SK-N-SH (cell line): ENCODE measurements around the gene PRPF40A. TPM values are rescaled to one million over a fixed set of nuclear protein-coding genes. Genes with fewer than 3 reads are reported as not detected.

Experiments used
- CTCF ChIA-PET: fragments of 300-600, 350-600 bp; formaldehyde crosslinking; extraction: SDS; loops from one replicate; lab custom pipeline; 2021; lab: Yijun Ruan, JAX
- POLR2A ChIA-PET: fragments of 350-600 bp; sonication (Branson Sonifier 250); formaldehyde crosslinking; extraction: SDS; loops from one replicate; lab custom pipeline; 2020; ENCODE audit warnings: antibody characterized with exemption, inconsistent platforms; lab: Yijun Ruan, JAX
- DNase-seq: peaks from one replicate; pipeline ENCODE4 v3.0.0; 2012
- H2AFZ ChIP-seq: fragments of 200-600 bp; sonication (generic); 2 replicates; pipeline ENCODE4 v1.8.1; 2016; ENCODE audit warnings: antibody characterized with exemption, mild to moderate bottlenecking, low read depth
- H3F3A ChIP-seq: fragments of 200-600 bp; sonication (generic); replicated peaks from 2 replicates; pipeline ENCODE3; 2016; ENCODE audit warnings: antibody characterized with exemption, mild to moderate bottlenecking; ENCODE audit not compliant: insufficient read depth
- H3K27ac ChIP-seq, 2 experiments: fragments of 200-500 bp in 1 of 2; fragments of 200-600 bp in 1 of 2; sonication (Bioruptor generic) in 1 of 2; sonication (generic), shearing (Covaris generic) in 1 of 2; 2 replicates each; pipeline versions ENCODE4 v1.5.1 to v1.6.1; 2014 to 2016; ENCODE audit warnings: low read depth in 2 of 2, inconsistent platforms in 1 of 2, low read length in 1 of 2, mild to moderate bottlenecking in 1 of 2, mixed read lengths in 1 of 2
- H3K27me3 ChIP-seq: fragments of 200-600 bp; sonication (generic), shearing (Covaris generic); 2 replicates; pipeline ENCODE4 v1.6.1; 2016; ENCODE audit warnings: mixed run types; ENCODE audit not compliant: insufficient read depth
- H3K36me3 ChIP-seq, 2 experiments: fragments of 200-500 bp in 1 of 2; fragments of 200-600 bp in 1 of 2; sonication (Bioruptor generic) in 1 of 2; sonication (generic) in 1 of 2; replicated peaks in 1 of 2; 2 replicates each; pipeline versions ENCODE3 to v1.5.1; 2014 to 2016; ENCODE audit warnings: low read length in 1 of 2, mild to moderate bottlenecking in 1 of 2; ENCODE audit not compliant: insufficient read depth in 2 of 2, control insufficient read depth in 1 of 2
- H3K4me1 ChIP-seq, 2 experiments: fragments of 200-500 bp in 1 of 2; fragments of 200-600 bp in 1 of 2; sonication (Bioruptor generic) in 1 of 2; sonication (generic), shearing (Covaris generic) in 1 of 2; 2 replicates each; pipeline versions ENCODE4 v1.5.1 to v1.6.1; 2014 to 2016; ENCODE audit warnings: low read depth in 1 of 2, low read length in 1 of 2, mixed run types in 1 of 2; ENCODE audit not compliant: insufficient read depth in 2 of 2, control insufficient read depth in 1 of 2
- H3K4me2 ChIP-seq: fragments of 200-600 bp; sonication (generic), shearing (Covaris generic); 2 replicates; pipeline ENCODE4 v1.6.1; 2017; ENCODE audit warnings: mixed run types
- H3K4me3 ChIP-seq, 2 experiments: fragments of 200-500 bp in 1 of 2; fragments of 200-600 bp in 1 of 2; sonication (Bioruptor generic) in 1 of 2; sonication (generic), shearing (Covaris generic) in 1 of 2; 2 replicates each; pipeline versions ENCODE4 v1.5.1 to v1.8.1; 2014 to 2016; ENCODE audit warnings: low read depth in 2 of 2, inconsistent platforms in 1 of 2, low read length in 1 of 2, mild to moderate bottlenecking in 1 of 2, mixed read lengths in 1 of 2, moderate library complexity in 1 of 2
- H3K79me2 ChIP-seq: fragments of 200-600 bp; sonication (generic); 2 replicates; pipeline ENCODE4 v1.8.1; 2017; ENCODE audit warnings: mild to moderate bottlenecking; ENCODE audit not compliant: insufficient read depth
- H3K9ac ChIP-seq: fragments of 200-600 bp; sonication (generic); 2 replicates; pipeline ENCODE4 v1.6.1; 2017; ENCODE audit warnings: mixed run types
- H3K9me2 ChIP-seq: fragments of 200-600 bp; sonication (generic); 2 replicates; pipeline ENCODE4 v1.6.1; 2017; ENCODE audit warnings: mixed run types
- H3K9me3 ChIP-seq: fragments of 200-600 bp; sonication (generic); 2 replicates; pipeline ENCODE4 v1.6.1; 2017; ENCODE audit warnings: mixed run types, mild to moderate bottlenecking, moderate library complexity
- H4K20me1 ChIP-seq: fragments of 200-600 bp; sonication (generic); 2 replicates; pipeline ENCODE4 v1.6.1; 2017; ENCODE audit warnings: mild to moderate bottlenecking, mixed run types; ENCODE audit not compliant: insufficient read depth
- FOSL2 ChIP-seq: IDR thresholded peaks from 2 replicates; pipeline ENCODE4 v1.4.0; 2012; ENCODE audit warnings: low read depth, mild to moderate bottlenecking, moderate library complexity, borderline replicate concordance
- GABPA ChIP-seq: IDR thresholded peaks from 2 replicates; pipeline ENCODE4 v1.4.0; 2012; ENCODE audit warnings: low read depth, mild to moderate bottlenecking
- GATA2 ChIP-seq: sonication (generic); formaldehyde crosslinking; IDR thresholded peaks from 2 replicates; pipeline ENCODE4 v1.5.0; 2020; ENCODE audit warnings: mild to moderate bottlenecking, missing genetic modification reagents
- MXI1 ChIP-seq: IDR thresholded peaks from 2 replicates; pipeline ENCODE4 v1.6.1; 2012; ENCODE audit warnings: mild to moderate bottlenecking, low read depth, low read length, improper control_type of control experiment
- SIN3A ChIP-seq: IDR thresholded peaks from 2 replicates; pipeline ENCODE4 v1.6.1; 2012; ENCODE audit warnings: low read depth, mild to moderate bottlenecking, low read length, moderate library complexity, borderline replicate concordance
- TAF1 ChIP-seq: IDR thresholded peaks from 2 replicates; pipeline ENCODE4 v1.6.1; 2012; ENCODE audit warnings: low read depth, mild to moderate bottlenecking, low read length, moderate library complexity, borderline replicate concordance
- WGBS: methylation state at CpG from one replicate; pipeline ENCODE4 v1.1.6; 2017; ENCODE audit warnings: low lambda C conversion rate; 5-methylcytosine and 5-hydroxymethylcytosine counted together
- polyA plus RNA-seq, 3 experiments: library from polyadenylated mRNA; depleted of rRNA; stranded (reverse); fragments of >200 nt; gene quantifications; 2 replicates each; pipeline ENCODE4 v1.2.3, GENCODE V29; 2012
- TF ChIP-seq, protein P1 (sequence below): IDR thresholded peaks from 2 replicates; pipeline ENCODE4 v1.6.1; 2012; ENCODE audit warnings: mild to moderate bottlenecking, low read depth, low read length, moderate library complexity
- TF ChIP-seq, protein P2 (sequence below): fragments of 200-600 bp; sonication (generic); IDR thresholded peaks from 2 replicates; pipeline ENCODE4 v1.6.1; 2017; ENCODE audit warnings: antibody characterized with exemption, mild to moderate bottlenecking, moderate library complexity
- TF ChIP-seq, protein P3 (sequence below): IDR thresholded peaks from 2 replicates; pipeline ENCODE4 v1.4.0; 2012; ENCODE audit warnings: low read depth, borderline replicate concordance
- TF ChIP-seq, protein P4 (sequence below): IDR thresholded peaks from 2 replicates; pipeline ENCODE4; 2012

The PRPF40A gene
- polyA plus RNA-seq, 1 of the 3 experiments (the other 2 are of a cell fraction): 55.8 TPM

DNA sequence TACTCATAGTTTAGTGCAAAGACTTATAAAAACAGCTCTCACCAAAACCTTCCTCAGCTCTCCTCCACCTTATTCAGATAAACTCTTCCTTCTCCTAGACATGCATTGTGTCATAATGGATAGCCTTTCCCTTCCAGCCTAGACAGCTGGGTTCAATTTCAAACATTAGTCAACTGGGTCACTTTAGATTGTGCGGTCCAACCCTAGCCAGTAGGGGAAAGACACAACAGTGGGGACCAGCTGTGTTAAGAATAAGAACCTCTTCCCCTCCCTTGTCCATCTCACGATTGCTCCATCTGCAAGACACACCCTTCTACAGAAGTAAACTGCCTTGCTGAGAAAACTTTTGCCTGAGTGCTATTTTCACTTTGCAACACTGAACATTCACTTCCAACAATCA is 8.5 kb downstream of the PRPF40A start:
- Histone ChIP-seq H3K79me2 (peaks cover 100% of the 10 kb centered on the region), H3K4me3 (no peak overlapping the region), H3K27ac (no peak overlapping the region), H3F3A (peaks cover 8% of the 10 kb centered on the region), H3K9me2 (no peaks in the 10 kb centered on the region), H3K9ac (no peak overlapping the region), H3K9me3 (no peaks in the 10 kb centered on the region), H3K36me3 (peaks cover 54 to 61% of the 10 kb centered on the region in 2 experiments), H4K20me1 (peaks cover 71% of the 10 kb centered on the region), H2AFZ (no peak overlapping the region), H3K27me3 (no peaks in the 10 kb centered on the region), H3K4me2 (no peak overlapping the region), H3K4me1 (no peaks in the 10 kb centered on the region; a peak in 1 of 4 replicates)
- TF ChIP-seq, protein P1, sequence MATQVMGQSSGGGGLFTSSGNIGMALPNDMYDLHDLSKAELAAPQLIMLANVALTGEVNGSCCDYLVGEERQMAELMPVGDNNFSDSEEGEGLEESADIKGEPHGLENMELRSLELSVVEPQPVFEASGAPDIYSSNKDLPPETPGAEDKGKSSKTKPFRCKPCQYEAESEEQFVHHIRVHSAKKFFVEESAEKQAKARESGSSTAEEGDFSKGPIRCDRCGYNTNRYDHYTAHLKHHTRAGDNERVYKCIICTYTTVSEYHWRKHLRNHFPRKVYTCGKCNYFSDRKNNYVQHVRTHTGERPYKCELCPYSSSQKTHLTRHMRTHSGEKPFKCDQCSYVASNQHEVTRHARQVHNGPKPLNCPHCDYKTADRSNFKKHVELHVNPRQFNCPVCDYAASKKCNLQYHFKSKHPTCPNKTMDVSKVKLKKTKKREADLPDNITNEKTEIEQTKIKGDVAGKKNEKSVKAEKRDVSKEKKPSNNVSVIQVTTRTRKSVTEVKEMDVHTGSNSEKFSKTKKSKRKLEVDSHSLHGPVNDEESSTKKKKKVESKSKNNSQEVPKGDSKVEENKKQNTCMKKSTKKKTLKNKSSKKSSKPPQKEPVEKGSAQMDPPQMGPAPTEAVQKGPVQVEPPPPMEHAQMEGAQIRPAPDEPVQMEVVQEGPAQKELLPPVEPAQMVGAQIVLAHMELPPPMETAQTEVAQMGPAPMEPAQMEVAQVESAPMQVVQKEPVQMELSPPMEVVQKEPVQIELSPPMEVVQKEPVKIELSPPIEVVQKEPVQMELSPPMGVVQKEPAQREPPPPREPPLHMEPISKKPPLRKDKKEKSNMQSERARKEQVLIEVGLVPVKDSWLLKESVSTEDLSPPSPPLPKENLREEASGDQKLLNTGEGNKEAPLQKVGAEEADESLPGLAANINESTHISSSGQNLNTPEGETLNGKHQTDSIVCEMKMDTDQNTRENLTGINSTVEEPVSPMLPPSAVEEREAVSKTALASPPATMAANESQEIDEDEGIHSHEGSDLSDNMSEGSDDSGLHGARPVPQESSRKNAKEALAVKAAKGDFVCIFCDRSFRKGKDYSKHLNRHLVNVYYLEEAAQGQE: no peak
- no peak for TF ChIP-seq SIN3A
- TF ChIP-seq GABPA: no peak
- TF ChIP-seq, protein P2, sequence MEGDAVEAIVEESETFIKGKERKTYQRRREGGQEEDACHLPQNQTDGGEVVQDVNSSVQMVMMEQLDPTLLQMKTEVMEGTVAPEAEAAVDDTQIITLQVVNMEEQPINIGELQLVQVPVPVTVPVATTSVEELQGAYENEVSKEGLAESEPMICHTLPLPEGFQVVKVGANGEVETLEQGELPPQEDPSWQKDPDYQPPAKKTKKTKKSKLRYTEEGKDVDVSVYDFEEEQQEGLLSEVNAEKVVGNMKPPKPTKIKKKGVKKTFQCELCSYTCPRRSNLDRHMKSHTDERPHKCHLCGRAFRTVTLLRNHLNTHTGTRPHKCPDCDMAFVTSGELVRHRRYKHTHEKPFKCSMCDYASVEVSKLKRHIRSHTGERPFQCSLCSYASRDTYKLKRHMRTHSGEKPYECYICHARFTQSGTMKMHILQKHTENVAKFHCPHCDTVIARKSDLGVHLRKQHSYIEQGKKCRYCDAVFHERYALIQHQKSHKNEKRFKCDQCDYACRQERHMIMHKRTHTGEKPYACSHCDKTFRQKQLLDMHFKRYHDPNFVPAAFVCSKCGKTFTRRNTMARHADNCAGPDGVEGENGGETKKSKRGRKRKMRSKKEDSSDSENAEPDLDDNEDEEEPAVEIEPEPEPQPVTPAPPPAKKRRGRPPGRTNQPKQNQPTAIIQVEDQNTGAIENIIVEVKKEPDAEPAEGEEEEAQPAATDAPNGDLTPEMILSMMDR: no peak
- no peak for DNase-seq
- ChIA-PET POLR2A (no interaction called here), CTCF (no interaction called here)
- WGBS: 97% methylated on average over 2 of the region's 2 CpGs

DNA sequence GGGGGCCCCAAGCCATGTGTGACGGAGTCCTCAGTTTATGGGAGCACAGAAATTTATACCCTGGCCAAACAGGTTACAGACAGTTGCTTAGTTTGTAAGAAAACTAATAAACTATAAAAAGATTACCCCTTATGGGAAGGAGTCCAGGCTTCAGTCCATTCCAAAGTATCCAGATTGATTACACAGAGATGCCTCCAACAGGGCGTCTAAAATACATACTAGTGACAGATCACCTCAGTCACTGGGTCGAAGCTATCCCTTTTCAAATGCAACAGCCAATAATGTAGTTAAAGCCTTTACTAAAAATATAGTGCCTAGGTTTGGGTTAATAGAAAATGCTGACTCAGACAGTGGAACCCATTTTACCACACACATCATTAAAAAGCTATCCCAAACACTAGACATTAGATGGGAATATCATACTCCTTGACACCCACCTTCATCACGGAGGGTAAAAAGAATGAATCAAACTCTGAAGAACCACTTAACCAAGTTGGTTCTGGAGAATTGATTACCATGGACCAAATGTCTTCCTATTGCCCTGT is 10.7 kb downstream of the PRPF40A start:
- Histone ChIP-seq H3K4me2 (no peak overlapping the region), H4K20me1 (peaks cover 62% of the 10 kb centered on the region)
- CTCF ChIA-PET: no interaction called here

More for the DNA sequence above, 10.7 kb downstream of the PRPF40A start:
- POLR2A ChIA-PET: no interaction called here
- TF ChIP-seq MXI1 (no peak), GATA2 (CRISPR knock-in tag) (no peak), TAF1 (no peak), FOSL2 (no peak)
- TF ChIP-seq, protein P3, sequence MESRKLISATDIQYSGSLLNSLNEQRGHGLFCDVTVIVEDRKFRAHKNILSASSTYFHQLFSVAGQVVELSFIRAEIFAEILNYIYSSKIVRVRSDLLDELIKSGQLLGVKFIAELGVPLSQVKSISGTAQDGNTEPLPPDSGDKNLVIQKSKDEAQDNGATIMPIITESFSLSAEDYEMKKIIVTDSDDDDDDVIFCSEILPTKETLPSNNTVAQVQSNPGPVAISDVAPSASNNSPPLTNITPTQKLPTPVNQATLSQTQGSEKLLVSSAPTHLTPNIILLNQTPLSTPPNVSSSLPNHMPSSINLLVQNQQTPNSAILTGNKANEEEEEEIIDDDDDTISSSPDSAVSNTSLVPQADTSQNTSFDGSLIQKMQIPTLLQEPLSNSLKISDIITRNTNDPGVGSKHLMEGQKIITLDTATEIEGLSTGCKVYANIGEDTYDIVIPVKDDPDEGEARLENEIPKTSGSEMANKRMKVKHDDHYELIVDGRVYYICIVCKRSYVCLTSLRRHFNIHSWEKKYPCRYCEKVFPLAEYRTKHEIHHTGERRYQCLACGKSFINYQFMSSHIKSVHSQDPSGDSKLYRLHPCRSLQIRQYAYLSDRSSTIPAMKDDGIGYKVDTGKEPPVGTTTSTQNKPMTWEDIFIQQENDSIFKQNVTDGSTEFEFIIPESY: no peak
- TF ChIP-seq, protein P4, sequence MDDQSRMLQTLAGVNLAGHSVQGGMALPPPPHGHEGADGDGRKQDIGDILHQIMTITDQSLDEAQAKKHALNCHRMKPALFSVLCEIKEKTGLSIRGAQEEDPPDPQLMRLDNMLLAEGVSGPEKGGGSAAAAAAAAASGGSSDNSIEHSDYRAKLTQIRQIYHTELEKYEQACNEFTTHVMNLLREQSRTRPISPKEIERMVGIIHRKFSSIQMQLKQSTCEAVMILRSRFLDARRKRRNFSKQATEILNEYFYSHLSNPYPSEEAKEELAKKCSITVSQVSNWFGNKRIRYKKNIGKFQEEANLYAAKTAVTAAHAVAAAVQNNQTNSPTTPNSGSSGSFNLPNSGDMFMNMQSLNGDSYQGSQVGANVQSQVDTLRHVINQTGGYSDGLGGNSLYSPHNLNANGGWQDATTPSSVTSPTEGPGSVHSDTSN: no peak
- Histone ChIP-seq H3K9ac (no peak overlapping the region), H3K9me2 (no peaks in the 10 kb centered on the region), H3K79me2 (peaks cover 100% of the 10 kb centered on the region), H2AFZ (no peak overlapping the region), H3F3A (peaks cover 8% of the 10 kb centered on the region), H3K27ac (no peak overlapping the region), H3K4me1 (no peaks in the 10 kb centered on the region), H3K36me3 (peaks cover 35 to 54% of the 10 kb centered on the region in 2 experiments), H3K4me3 (no peak overlapping the region), H3K9me3 (no peaks in the 10 kb centered on the region), H3K27me3 (no peaks in the 10 kb centered on the region)
- 98% methylated on average over 4 of the region's 4 CpGs for WGBS
- DNase-seq: no peak
